ENCODE data around the gene TMPRSS6. TPM values are rescaled to one million over a fixed set of nuclear protein-coding genes. Genes with fewer than 3 reads are reported as not detected.

Gene TMPRSS6
- total RNA-seq, 2 experiments from 2014 or later = 10.7 to 10.9 TPM

GRCh38 chr22:37091994-37092393 lies 17.5 kb downstream of the TMPRSS6 start:
- peaks cover 27% of the 10 kb centered on the region for H3K4me1 Mint-ChIP-seq (ENCODE audit: low read depth)
- no peak for DNase-seq
- no peaks in the 10 kb centered on the region for H3K9me3 Mint-ChIP-seq
- CTCF ChIA-PET = no interaction called here
- H3K27me3 Mint-ChIP-seq (ENCODE audit: low read depth) = no peaks in the 10 kb centered on the region
- H3K27ac Mint-ChIP-seq = no peak overlapping the region
- no peak overlapping the region for H3K4me3 Mint-ChIP-seq
- no peaks in the 10 kb centered on the region for H3K36me3 Mint-ChIP-seq (ENCODE audit: low read depth)
- intact Hi-C loops (cut with micrococcal nuclease) = no loop called here

DNA sequence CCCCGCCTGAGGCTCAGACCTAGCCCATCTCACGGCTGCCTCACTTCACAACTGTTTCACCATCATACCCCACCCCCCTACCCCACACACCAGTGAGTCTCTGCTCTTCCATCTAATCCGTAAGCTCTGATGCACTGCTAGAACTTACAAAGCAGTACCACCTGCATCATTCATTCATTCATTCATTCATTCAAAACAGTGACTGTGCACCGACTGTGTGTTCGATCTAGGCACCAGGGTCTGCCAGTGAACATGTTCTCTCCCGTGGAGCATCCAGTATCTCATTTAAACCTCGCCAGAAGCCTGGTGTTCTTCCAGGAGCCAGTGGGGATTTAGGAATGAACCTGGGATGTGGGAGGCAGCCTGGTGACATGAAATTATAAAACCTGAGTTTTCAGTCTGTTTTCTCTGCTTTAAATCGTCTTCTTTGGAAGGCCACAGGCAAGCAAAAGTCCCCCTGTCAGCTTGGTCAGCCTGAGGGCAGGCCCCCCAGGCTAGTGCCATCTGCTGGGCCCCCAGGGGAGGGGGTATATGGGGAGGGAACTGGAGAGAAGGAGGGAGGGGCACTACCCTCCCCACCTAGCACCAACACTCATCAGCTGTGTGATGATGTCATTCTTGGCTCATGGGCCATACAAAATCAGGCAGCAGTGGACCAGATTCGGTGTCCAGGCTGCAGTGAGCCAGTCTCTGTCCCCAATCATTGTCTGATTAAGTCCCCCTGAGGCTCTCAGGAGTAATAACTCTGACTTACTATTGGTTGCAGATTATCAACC lies 18.4 kb downstream of the TMPRSS6 start:
- H3K4me3 Mint-ChIP-seq = no peak overlapping the region
- no peaks in the 10 kb centered on the region for H3K27me3 Mint-ChIP-seq (ENCODE audit: low read depth)
- H3K36me3 Mint-ChIP-seq (ENCODE audit: low read depth) = no peaks in the 10 kb centered on the region
- no peak overlapping the region for H3K27ac Mint-ChIP-seq
- H3K9me3 Mint-ChIP-seq = no peaks in the 10 kb centered on the region
- DNase-seq = no peak
- CTCF ChIA-PET = no interaction called here
- intact Hi-C loops (cut with micrococcal nuclease) = no loop called here
- peaks cover 27% of the 10 kb centered on the region for H3K4me1 Mint-ChIP-seq (ENCODE audit: low read depth)

DNA sequence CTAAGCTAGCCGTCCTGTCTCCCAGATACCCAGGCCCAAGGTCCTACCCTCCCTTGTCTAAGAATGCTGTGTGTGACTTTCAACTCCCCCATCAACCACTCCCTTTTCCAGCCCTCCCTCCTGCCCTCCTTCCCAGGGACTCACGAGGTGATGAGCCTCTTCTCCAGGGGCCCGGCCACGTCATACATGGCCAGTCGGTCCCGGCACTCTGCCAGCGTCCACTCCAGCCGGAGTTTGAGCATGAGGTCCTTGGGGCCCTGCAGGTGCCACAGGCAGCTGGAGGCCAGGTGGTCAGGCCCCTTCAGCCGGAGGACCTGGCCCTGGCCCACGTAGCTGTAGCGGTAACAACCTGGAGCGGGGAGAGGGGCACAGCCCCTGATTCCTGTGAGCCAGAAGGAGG lies 20.1 kb downstream of the TMPRSS6 start:
- Mint-ChIP-seq H3K4me3 (no peak overlapping the region), H3K27me3 (ENCODE audit: low read depth) (no peaks in the 10 kb centered on the region), H3K36me3 (ENCODE audit: low read depth) (no peaks in the 10 kb centered on the region), H3K4me1 (ENCODE audit: low read depth) (peaks cover 17% of the 10 kb centered on the region), H3K27ac (no peak overlapping the region), H3K9me3 (no peaks in the 10 kb centered on the region)
- DNase-seq = no peak
- CTCF ChIA-PET = interaction anchor here (1.2 kb wide), 1 partner anchor 148 kb away, joined by 3 read pairs; no protein-coding TSS in a partner anchor
- intact Hi-C loops (cut with micrococcal nuclease) = no loop called here

DNA sequence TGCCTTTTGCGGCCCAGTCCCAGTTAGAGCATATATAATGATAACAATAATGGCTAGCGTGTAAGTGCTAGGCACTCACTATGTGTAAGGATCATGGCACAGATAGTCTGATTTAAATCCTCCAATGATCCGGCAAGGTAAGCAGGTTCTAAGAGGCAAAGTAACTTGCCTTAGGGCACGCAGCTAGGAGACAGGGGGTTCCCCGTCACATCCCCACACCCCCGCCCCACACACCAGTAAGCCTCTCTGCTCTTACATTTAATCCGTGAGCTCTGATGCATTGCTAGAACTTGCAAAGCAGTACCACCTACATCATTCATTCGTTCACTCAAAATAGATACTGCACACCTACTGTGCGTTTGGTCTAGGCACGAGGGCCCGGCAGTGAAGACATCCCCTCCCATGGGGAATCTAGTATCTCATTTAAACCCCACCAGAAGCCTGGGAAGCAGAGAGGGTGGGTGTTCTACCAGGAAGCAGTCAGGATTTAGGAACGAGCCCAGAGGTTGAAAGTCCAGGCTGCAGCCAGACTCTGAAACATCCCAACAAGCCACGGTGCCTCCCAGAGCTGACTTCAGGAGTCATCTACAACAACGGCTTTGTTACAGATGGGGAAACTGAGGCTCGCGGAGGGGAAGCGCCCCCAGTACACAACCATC lies 20.6 kb downstream of the TMPRSS6 start:
- CTCF ChIA-PET = interaction anchor here (1.0 to 1.5 kb wide), 2 partner anchors 9 to 50 kb away, joined by 3 to 4 read pairs; no protein-coding TSS in a partner anchor

GRCh38 chr22:37088108-37088605 lies 21.4 kb downstream of the TMPRSS6 start:
- peak overlapping the region; percentile 76 for H3K27ac Mint-ChIP-seq
- peak; percentile 74 for DNase-seq
- H3K27me3 Mint-ChIP-seq (ENCODE audit: low read depth) = no peaks in the 10 kb centered on the region
- H3K4me3 Mint-ChIP-seq = peak overlapping the region; percentile 68
- peaks cover 15% of the 10 kb centered on the region for H3K4me1 Mint-ChIP-seq (ENCODE audit: low read depth)
- intact Hi-C loops (cut with micrococcal nuclease) = no loop called here
- H3K36me3 Mint-ChIP-seq (ENCODE audit: low read depth) = no peaks in the 10 kb centered on the region
- H3K9me3 Mint-ChIP-seq = no peaks in the 10 kb centered on the region
- CTCF ChIA-PET = interaction anchor here (1.0 to 1.5 kb wide), 2 partner anchors 8 to 49 kb away, joined by 3 to 4 read pairs; no protein-coding TSS in a partner anchor

More for the DNA sequence above, 20.6 kb downstream of the TMPRSS6 start:
- peak; percentile 41 for DNase-seq
- Mint-ChIP-seq H3K27me3 (ENCODE audit: low read depth) (no peaks in the 10 kb centered on the region), H3K27ac (peak overlapping the region; percentile 76), H3K9me3 (no peaks in the 10 kb centered on the region), H3K4me3 (peak overlapping the region; percentile 13), H3K4me1 (ENCODE audit: low read depth) (peaks cover 15% of the 10 kb centered on the region), H3K36me3 (ENCODE audit: low read depth) (no peaks in the 10 kb centered on the region)
- intact Hi-C loops (cut with micrococcal nuclease) = no loop called here

DNA sequence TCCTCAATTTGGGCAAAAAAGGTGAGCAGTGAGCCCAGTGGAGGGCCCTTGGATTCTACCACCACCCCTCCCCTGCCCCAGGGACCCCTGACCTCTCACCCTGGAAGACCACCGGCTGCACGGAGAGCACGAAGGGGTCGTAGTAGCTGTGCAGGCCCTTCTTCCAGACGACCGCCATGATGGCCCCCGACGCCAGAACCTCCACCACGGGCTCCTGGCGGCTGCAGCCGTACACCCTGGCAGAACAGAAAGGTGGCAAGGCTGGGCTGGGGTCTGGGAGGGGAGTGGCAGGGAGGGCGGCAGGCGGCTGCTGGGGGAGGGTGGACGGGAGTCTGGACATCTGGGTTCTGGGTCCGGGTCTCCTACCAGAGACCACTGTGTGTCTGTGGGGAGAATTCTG lies 23.3 kb downstream of the TMPRSS6 start:
- H3K27ac Mint-ChIP-seq = no peak overlapping the region
- CTCF ChIA-PET = no interaction called here
- H3K4me1 Mint-ChIP-seq (ENCODE audit: low read depth) = peaks cover 31% of the 10 kb centered on the region

GRCh38 chr22:37084385-37084784 lies 25.1 kb downstream of the TMPRSS6 start:
- H3K27me3 Mint-ChIP-seq (ENCODE audit: low read depth) = no peaks in the 10 kb centered on the region
- CTCF ChIA-PET = no interaction called here
- no peak overlapping the region for H3K4me3 Mint-ChIP-seq
- H3K9me3 Mint-ChIP-seq = no peaks in the 10 kb centered on the region
- peaks cover 49% of the 10 kb centered on the region for H3K4me1 Mint-ChIP-seq (ENCODE audit: low read depth)
- H3K27ac Mint-ChIP-seq = no peak overlapping the region
- DNase-seq = no peak
- intact Hi-C loops (cut with micrococcal nuclease) = no loop called here
- H3K36me3 Mint-ChIP-seq (ENCODE audit: low read depth) = no peaks in the 10 kb centered on the region

More for the DNA sequence above, 23.3 kb downstream of the TMPRSS6 start:
- H3K9me3 Mint-ChIP-seq = no peaks in the 10 kb centered on the region
- H3K36me3 Mint-ChIP-seq (ENCODE audit: low read depth) = no peaks in the 10 kb centered on the region
- no peak for DNase-seq
- no peak overlapping the region for H3K4me3 Mint-ChIP-seq
- intact Hi-C loops (cut with micrococcal nuclease) = no loop called here
- no peaks in the 10 kb centered on the region for H3K27me3 Mint-ChIP-seq (ENCODE audit: low read depth)

DNA sequence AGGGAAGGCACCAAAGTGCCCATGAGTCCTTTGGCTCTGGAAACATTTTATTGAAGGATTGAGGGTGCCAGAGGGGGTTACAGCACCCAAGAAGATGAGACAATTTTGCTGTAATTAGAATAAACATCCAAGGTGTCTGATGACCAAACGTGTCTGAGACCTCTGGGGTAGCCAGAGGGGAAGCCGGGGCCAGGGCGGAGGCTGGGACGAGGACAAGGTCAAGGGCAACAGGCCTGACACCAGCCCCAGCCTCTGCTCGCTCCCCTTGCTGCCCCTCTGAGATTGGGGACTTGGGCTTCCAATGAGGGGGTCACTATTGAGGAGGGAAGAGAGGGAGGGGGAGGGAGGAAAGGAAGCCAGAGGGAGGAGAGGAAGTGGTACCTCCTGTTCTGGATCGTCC lies 25.6 kb downstream of the TMPRSS6 start:
- no peak for DNase-seq
- Mint-ChIP-seq H3K27ac (no peak overlapping the region), H3K36me3 (ENCODE audit: low read depth) (no peaks in the 10 kb centered on the region), H3K27me3 (ENCODE audit: low read depth) (no peaks in the 10 kb centered on the region), H3K4me3 (no peak overlapping the region), H3K4me1 (ENCODE audit: low read depth) (peaks cover 52% of the 10 kb centered on the region), H3K9me3 (no peaks in the 10 kb centered on the region)
- intact Hi-C loops (cut with micrococcal nuclease) = no loop called here
- CTCF ChIA-PET = no interaction called here

- peak; percentile 40 for DNase-seq
- Mint-ChIP-seq H3K4me3 (no peak overlapping the region), H3K9me3 (no peaks in the 10 kb centered on the region), H3K4me1 (ENCODE audit: low read depth) (peaks cover 50% of the 10 kb centered on the region), H3K27me3 (ENCODE audit: low read depth) (no peaks in the 10 kb centered on the region), H3K36me3 (ENCODE audit: low read depth) (no peaks in the 10 kb centered on the region), H3K27ac (peak overlapping the region; percentile 20)
- intact Hi-C loops (cut with micrococcal nuclease) = no loop called here
- CTCF ChIA-PET = interaction anchor here (1.0 to 4.7 kb wide), 4 partner anchors 30 to 116 kb away, joined by 3 to 38 read pairs (median 3); no protein-coding TSS in a partner anchor
These were observed 27.2 kb downstream of the TMPRSS6 start for GRCh38 chr22:37082251-37082873.

- CTCF ChIA-PET = interaction anchor here (0.5 to 4.7 kb wide), 4 partner anchors 12 to 179 kb away, joined by 3 to 38 read pairs (median 6); no protein-coding TSS in a partner anchor
- Mint-ChIP-seq H3K9me3 (no peaks in the 10 kb centered on the region), H3K4me3 (no peak overlapping the region), H3K36me3 (ENCODE audit: low read depth) (peaks cover 1% of the 10 kb centered on the region), H3K27me3 (ENCODE audit: low read depth) (peaks cover 3% of the 10 kb centered on the region), H3K4me1 (ENCODE audit: low read depth) (peaks cover 53% of the 10 kb centered on the region), H3K27ac (peak overlapping the region; percentile 97)
- no peak for DNase-seq
- intact Hi-C loops (cut with micrococcal nuclease) = no loop called here
These were observed 28.7 kb downstream of the TMPRSS6 start for GRCh38 chr22:37080838-37081237.

DNA sequence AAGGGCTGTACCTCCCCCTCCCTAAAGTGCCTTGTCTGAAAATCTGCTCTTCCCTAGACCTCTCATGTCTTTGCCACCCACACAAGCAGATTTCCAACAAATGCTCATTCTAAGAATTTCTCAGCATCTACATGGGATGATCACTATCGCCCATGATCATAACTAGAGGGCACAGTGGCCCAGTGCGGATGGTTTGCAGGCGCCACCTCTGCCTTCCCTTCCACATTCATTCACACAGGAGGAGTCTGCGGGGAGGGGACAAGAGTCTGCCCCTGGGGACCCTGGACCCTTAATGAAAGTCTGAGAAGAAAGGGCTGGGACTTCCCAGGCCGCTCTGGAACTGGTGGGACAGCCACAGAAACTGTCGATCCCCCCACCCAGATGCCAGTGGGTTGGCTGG lies 29.1 kb downstream of the TMPRSS6 start:
- intact Hi-C loops (cut with micrococcal nuclease) = no loop called here
- peaks cover 53% of the 10 kb centered on the region for H3K4me1 Mint-ChIP-seq (ENCODE audit: low read depth)
- H3K36me3 Mint-ChIP-seq (ENCODE audit: low read depth) = peaks cover 1% of the 10 kb centered on the region
- CTCF ChIA-PET = interaction anchor here (0.9 to 4.7 kb wide), 7 partner anchors 8 to 180 kb away, joined by 3 to 38 read pairs (median 4); partner anchors contain the start of gene IL2RB
- peaks cover 3% of the 10 kb centered on the region for H3K27me3 Mint-ChIP-seq (ENCODE audit: low read depth)
- peak overlapping the region; percentile 13 for H3K4me3 Mint-ChIP-seq
- H3K27ac Mint-ChIP-seq = peak overlapping the region; percentile 97
- H3K9me3 Mint-ChIP-seq = no peaks in the 10 kb centered on the region
- DNase-seq = no peak

GRCh38 chr22:37079668-37080171 lies 29.8 kb downstream of the TMPRSS6 start:
- H3K36me3 Mint-ChIP-seq (ENCODE audit: low read depth) = peaks cover 1% of the 10 kb centered on the region
- CTCF ChIA-PET = interaction anchor here (0.6 to 4.7 kb wide), 17 partner anchors 9 to 841 kb away, joined by 3 to 38 read pairs (median 4); partner anchors contain the start of genes IL2RB and KCTD17
- peaks cover 53% of the 10 kb centered on the region for H3K4me1 Mint-ChIP-seq (ENCODE audit: low read depth)
- peak overlapping the region; percentile 97 for H3K27ac Mint-ChIP-seq
- H3K27me3 Mint-ChIP-seq (ENCODE audit: low read depth) = peaks cover 4% of the 10 kb centered on the region
- peak overlapping the region; percentile 43 for H3K4me3 Mint-ChIP-seq
- H3K9me3 Mint-ChIP-seq = no peaks in the 10 kb centered on the region
- DNase-seq = peak; percentile 96
- intact Hi-C loops (cut with micrococcal nuclease) = loop anchor here (1.0 to 10.0 kb wide), 5 partner anchors 43 to 375 kb away; partner anchors contain the start of gene RAC2
